Thoracic aorta (tissue), 2 donors: ENCODE results near the gene SMIM41. TPM values are rescaled to one million over a fixed set of nuclear protein-coding genes. Genes with fewer than 3 reads are reported as not detected.

Experiments
- ATAC-seq: fragments of 150-250 bp; one replicate; pipeline ENCODE4 v1.8.0; 2017; ENCODE audit warnings: low read depth; ENCODE audit not compliant: insufficient number of reproducible peaks, low FRiP score
- DNase-seq: peaks from one replicate; pipeline ENCODE4 v3.0.0-alpha.2; 2020; ENCODE audit warnings: low spot score
- H3K27ac ChIP-seq, 2 donors: fragments of 200-600 bp; sonication (generic); 1 replicate in 1 of 2; 2 replicates in 1 of 2; pipeline ENCODE4 v1.5.1; 2016; ENCODE audit warnings: mild to moderate bottlenecking in 2 of 2, moderate library complexity in 2 of 2
- H3K27me3 ChIP-seq: fragments of 200-600 bp; sonication (generic); replicated peaks from 2 replicates; pipeline ENCODE4 v1.6.0; 2016; ENCODE audit warnings: mild to moderate bottlenecking; ENCODE audit not compliant: insufficient read depth
- H3K36me3 ChIP-seq: fragments of 200-600 bp; sonication (generic); one replicate; pipeline ENCODE4 v1.5.1; 2016
- H3K4me1 ChIP-seq, 2 donors: fragments of 200-600 bp; sonication (generic); 1 replicate in 1 of 2; 2 replicates in 1 of 2; pipeline versions ENCODE4 v1.5.1 to v1.6.0; 2016; ENCODE audit warnings: low read depth in 2 of 2, mild to moderate bottlenecking in 1 of 2; ENCODE audit not compliant: control insufficient read depth in 1 of 2
- H3K4me3 ChIP-seq: fragments of 200-600 bp; sonication (generic); 2 replicates; pipeline ENCODE4 v1.5.1; 2016; ENCODE audit warnings: mild to moderate bottlenecking
- H3K9me3 ChIP-seq: fragments of 200-600 bp; sonication (generic); 2 replicates; pipeline ENCODE4 v1.5.1; 2016
- CTCF ChIP-seq: fragments of 200-600 bp; sonication (generic); IDR thresholded peaks from one replicate; pipeline ENCODE4 v1.5.1; 2019; ENCODE audit warnings: antibody characterized with exemption
- total RNA-seq, 2 donors: library from RNA; depleted of rRNA; stranded (reverse); fragments of >200 nt; gene quantifications; one replicate each; pipeline versions ENCODE4 v1.1.0 to v1.2.3, GENCODE V29; 2016

Gene SMIM41
- total RNA-seq, 2 donors from 2014 or later = 1.8 TPM; not detected in 1

GRCh38 chr12:52063082-52063924 is 16.2 kb upstream of the SMIM41 start:
- H3K4me3 ChIP-seq = no peak overlapping the region
- no peak for TF ChIP-seq CTCF
- H3K4me1 ChIP-seq = no peaks in the 10 kb centered on the region
- DNase-seq = no peak
- no peak for ATAC-seq
- no peaks in the 10 kb centered on the region for H3K9me3 ChIP-seq
- no peaks in the 10 kb centered on the region for H3K27me3 ChIP-seq
- H3K36me3 ChIP-seq = peaks cover 6% of the 10 kb centered on the region
- H3K27ac ChIP-seq = peak overlapping the region in 1 of 2 donors; percentile 21

GRCh38 chr12:52063981-52064649 is 15.4 kb upstream of the SMIM41 start:
- ATAC-seq = no peak
- H3K9me3 ChIP-seq = no peaks in the 10 kb centered on the region
- peak overlapping the region in 1 of 2 donors; percentile 21 for H3K27ac ChIP-seq
- H3K27me3 ChIP-seq = no peaks in the 10 kb centered on the region
- no peak overlapping the region for H3K4me3 ChIP-seq
- peaks cover 0 to 1% of the 10 kb centered on the region in 2 donors for H3K4me1 ChIP-seq
- no peak for TF ChIP-seq CTCF
- no peak for DNase-seq
- H3K36me3 ChIP-seq = peaks cover under 1% of the 10 kb centered on the region

- ATAC-seq = no peak
- Histone ChIP-seq H3K27ac (no peak overlapping the region), H3K36me3 (no peaks in the 10 kb centered on the region), H3K9me3 (no peaks in the 10 kb centered on the region), H3K27me3 (no peaks in the 10 kb centered on the region), H3K4me3 (no peak overlapping the region), H3K4me1 (peaks cover 11 to 17% of the 10 kb centered on the region in 2 donors)
- no peak for TF ChIP-seq CTCF
- DNase-seq = no peak
Measured at GRCh38 chr12:52066346-52067080, 13.0 kb upstream of the SMIM41 start.

GRCh38 chr12:52067081-52067374 is 12.5 kb upstream of the SMIM41 start:
- H3K36me3 ChIP-seq = no peaks in the 10 kb centered on the region
- no peak overlapping the region for H3K4me3 ChIP-seq
- no peak overlapping the region for H3K27ac ChIP-seq
- no peaks in the 10 kb centered on the region for H3K27me3 ChIP-seq
- ATAC-seq (no peak), DNase-seq (no peak)
- H3K9me3 ChIP-seq = no peaks in the 10 kb centered on the region
- no peak for TF ChIP-seq CTCF
- H3K4me1 ChIP-seq = peaks cover 12 to 18% of the 10 kb centered on the region in 2 donors
